CD14-positive monocyte (primary cell): ENCODE measurements around the gene KBTBD12. TPM values are rescaled to one million over a fixed set of nuclear protein-coding genes. Genes with fewer than 3 reads are reported as not detected.

Experiments used
- DNase-seq, 3 donors: peaks; one replicate each; pipeline ENCODE4 v3.0.0-alpha.2; 2011 to 2022
- H2AFZ ChIP-seq: 2 replicates; pipeline ENCODE4 v1.6.0; 2012; ENCODE audit warnings: mild to moderate bottlenecking, low read depth, low read length, inconsistent platforms; ENCODE audit not compliant: insufficient read depth, poor library complexity, severe bottlenecking
- H3K27ac ChIP-seq, 2 donors: 1 replicate in 1 of 2; 2 replicates in 1 of 2; pipeline ENCODE4 v1.5.1; 2012 to 2013; ENCODE audit warnings: low read length in 2 of 2, control low read depth in 1 of 2, inconsistent platforms in 1 of 2, low read depth in 1 of 2, mild to moderate bottlenecking in 1 of 2
- H3K27me3 ChIP-seq, 2 donors: one replicate each; pipeline versions ENCODE4 v1.6.0 to v1.6.1; 2011 to 2013; ENCODE audit warnings: low read length in 2 of 2; ENCODE audit not compliant: control insufficient read depth in 2 of 2, insufficient read depth in 2 of 2
- H3K36me3 ChIP-seq, 2 donors: replicated peaks in 1 of 2; 1 replicate in 1 of 2; 2 replicates in 1 of 2; pipeline versions ENCODE4 v1.5.1 to v1.6.1; 2012 to 2013; ENCODE audit warnings: low read length in 2 of 2, control low read depth in 1 of 2, inconsistent platforms in 1 of 2, mild to moderate bottlenecking in 1 of 2; ENCODE audit not compliant: insufficient read depth in 2 of 2, control insufficient read depth in 1 of 2
- H3K4me1 ChIP-seq, 2 donors: 1 replicate in 1 of 2; 2 replicates in 1 of 2; pipeline versions ENCODE4 v1.5.1 to v1.6.1; 2012 to 2013; ENCODE audit warnings: low read length in 2 of 2, control low read depth in 1 of 2, inconsistent platforms in 1 of 2, mild to moderate bottlenecking in 1 of 2, moderate library complexity in 1 of 2; ENCODE audit not compliant: insufficient read depth in 2 of 2, control insufficient read depth in 1 of 2
- H3K4me2 ChIP-seq: replicated peaks from 2 replicates; pipeline ENCODE3; 2012; ENCODE audit warnings: low read length, moderate library complexity, mild to moderate bottlenecking; ENCODE audit not compliant: poor library complexity, severe bottlenecking; ENCODE audit errors: extremely low read depth
- H3K4me3 ChIP-seq, 3 experiments: fragments of 200-600 bp in 1 of 3; sonication (generic) in 1 of 3; replicated peaks in 1 of 3; 1 replicate in 2 of 3; 2 replicates in 1 of 3; pipeline ENCODE4 v1.5.1; 2011 to 2013; ENCODE audit warnings: low read length in 3 of 3, mild to moderate bottlenecking in 3 of 3, control low read depth in 2 of 3, low read depth in 2 of 3, inconsistent platforms in 1 of 3, moderate library complexity in 1 of 3
- H3K79me2 ChIP-seq: 2 replicates; pipeline ENCODE4 v1.6.0; 2012; ENCODE audit warnings: mild to moderate bottlenecking, control low read depth, inconsistent platforms, low read length, moderate library complexity; ENCODE audit not compliant: insufficient read depth
- H3K9ac ChIP-seq: 2 replicates; pipeline ENCODE4 v1.6.0; 2017; ENCODE audit warnings: low read length, mild to moderate bottlenecking; ENCODE audit not compliant: insufficient read depth, poor library complexity, severe bottlenecking
- H3K9me3 ChIP-seq, 2 donors: replicated peaks in 1 of 2; 1 replicate in 1 of 2; 2 replicates in 1 of 2; pipeline versions ENCODE4 v1.5.1 to v1.6.1; 2012 to 2013; ENCODE audit warnings: low read length in 2 of 2, control low read depth in 1 of 2; ENCODE audit not compliant: control insufficient read depth in 1 of 2, insufficient read depth in 1 of 2
- H4K20me1 ChIP-seq: 2 replicates; pipeline ENCODE4 v1.6.0; 2012; ENCODE audit warnings: mild to moderate bottlenecking, low read length, control low read depth, moderate library complexity; ENCODE audit not compliant: insufficient read depth
- H3K27ac Mint-ChIP-seq, 7 donors: one replicate each; pipeline ENCODE4 v1.8.0; 2020; ENCODE audit warnings: mild to moderate bottlenecking in 7 of 7, mixed read lengths in 7 of 7, moderate library complexity in 6 of 7, inconsistent platforms in 2 of 7
- H3K27me3 Mint-ChIP-seq, 3 donors: one replicate each; pipeline ENCODE4 v1.8.0; 2021 to 2022; ENCODE audit warnings: low read depth in 3 of 3, mild to moderate bottlenecking in 3 of 3, mixed read lengths in 3 of 3, moderate library complexity in 3 of 3, inconsistent platforms in 1 of 3
- H3K36me3 Mint-ChIP-seq, 2 donors: one replicate each; pipeline ENCODE4 v1.8.0; 2020; ENCODE audit warnings: mixed read lengths in 2 of 2, inconsistent platforms in 1 of 2, mild to moderate bottlenecking in 1 of 2
- H3K4me1 Mint-ChIP-seq: one replicate; pipeline ENCODE4 v1.8.0; 2020; ENCODE audit warnings: mild to moderate bottlenecking, mixed read lengths
- H3K4me3 Mint-ChIP-seq, 2 donors: one replicate each; pipeline ENCODE4 v1.8.0; 2020; ENCODE audit warnings: mild to moderate bottlenecking in 2 of 2, mixed read lengths in 2 of 2, moderate library complexity in 1 of 2
- H3K9me3 Mint-ChIP-seq, 7 donors: one replicate each; pipeline ENCODE4 v1.8.0; 2020 to 2022; ENCODE audit warnings: mixed read lengths in 7 of 7, mild to moderate bottlenecking in 6 of 7, moderate library complexity in 6 of 7, inconsistent platforms in 2 of 7
- WGBS: methylation state at CpG from one replicate; pipeline ENCODE4 v1.1.5; 2013; ENCODE audit warnings: missing lambda C conversion rate; ENCODE audit not compliant: insufficient coverage; 5-methylcytosine and 5-hydroxymethylcytosine counted together
- intact Hi-C, 2 donors: fragments of 100-400 bp; cut with micrococcal nuclease; formaldehyde crosslinking; loops; one replicate each; pipeline versions ENCODE4 v1.15.0 to v1.15.1; 2023
- polyA plus RNA-seq, 3 donors: library from polyadenylated mRNA; depleted of rRNA in 1 of 3; unstranded in 2 of 3; stranded (reverse) in 1 of 3; fragments of 300-500 nt in 2 of 3; fragments of >200 nt in 1 of 3; fragmentation: Illumina TruSeq in 2 of 3; gene quantifications; 1 replicate in 2 of 3; 2 replicates in 1 of 3; pipeline ENCODE4 v1.2.3, GENCODE V29; 2012 to 2021
- TF ChIP-seq, protein P1 (sequence below): fragments of 200-600 bp; IDR thresholded peaks from one replicate; pipeline ENCODE4 v1.8.0; 2022; ENCODE audit warnings: antibody characterized with exemption, mild to moderate bottlenecking

KBTBD12 gene
- polyA plus RNA-seq, 3 donors = not detected

GRCh38 chr3:127994011-127994410, 79.0 kb downstream of the KBTBD12 start:
- Histone ChIP-seq H3K79me2 (no peaks in the 10 kb centered on the region), H3K9ac (no peak overlapping the region), H3K4me3 (no peak overlapping the region), H4K20me1 (no peaks in the 10 kb centered on the region), H2AFZ (no peak overlapping the region), H3K27me3 (no peaks in the 10 kb centered on the region), H3K36me3 (no peaks in the 10 kb centered on the region), H3K9me3 (no peaks in the 10 kb centered on the region), H3K4me1 (no peaks in the 10 kb centered on the region), H3K27ac (no peak overlapping the region), H3K4me2 (no peak overlapping the region)
- H3K4me3 Mint-ChIP-seq = no peak overlapping the region
- intact Hi-C loops = no loop called here
- DNase-seq = no peak
- H3K4me1 Mint-ChIP-seq = no peaks in the 10 kb centered on the region
- TF ChIP-seq, protein P1, sequence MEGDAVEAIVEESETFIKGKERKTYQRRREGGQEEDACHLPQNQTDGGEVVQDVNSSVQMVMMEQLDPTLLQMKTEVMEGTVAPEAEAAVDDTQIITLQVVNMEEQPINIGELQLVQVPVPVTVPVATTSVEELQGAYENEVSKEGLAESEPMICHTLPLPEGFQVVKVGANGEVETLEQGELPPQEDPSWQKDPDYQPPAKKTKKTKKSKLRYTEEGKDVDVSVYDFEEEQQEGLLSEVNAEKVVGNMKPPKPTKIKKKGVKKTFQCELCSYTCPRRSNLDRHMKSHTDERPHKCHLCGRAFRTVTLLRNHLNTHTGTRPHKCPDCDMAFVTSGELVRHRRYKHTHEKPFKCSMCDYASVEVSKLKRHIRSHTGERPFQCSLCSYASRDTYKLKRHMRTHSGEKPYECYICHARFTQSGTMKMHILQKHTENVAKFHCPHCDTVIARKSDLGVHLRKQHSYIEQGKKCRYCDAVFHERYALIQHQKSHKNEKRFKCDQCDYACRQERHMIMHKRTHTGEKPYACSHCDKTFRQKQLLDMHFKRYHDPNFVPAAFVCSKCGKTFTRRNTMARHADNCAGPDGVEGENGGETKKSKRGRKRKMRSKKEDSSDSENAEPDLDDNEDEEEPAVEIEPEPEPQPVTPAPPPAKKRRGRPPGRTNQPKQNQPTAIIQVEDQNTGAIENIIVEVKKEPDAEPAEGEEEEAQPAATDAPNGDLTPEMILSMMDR = no peak
- H3K27ac Mint-ChIP-seq = no peak overlapping the region
- no peaks in the 10 kb centered on the region for H3K36me3 Mint-ChIP-seq
- peaks cover 0 to 5% (median 0%) of the 10 kb centered on the region in 7 donors for H3K9me3 Mint-ChIP-seq
- H3K27me3 Mint-ChIP-seq = peaks cover 0 to 7% (median 5%) of the 10 kb centered on the region in 3 donors

- Histone ChIP-seq H3K4me1 (no peaks in the 10 kb centered on the region), H3K4me3 (no peak overlapping the region), H3K36me3 (no peaks in the 10 kb centered on the region), H3K9ac (no peak overlapping the region), H4K20me1 (no peaks in the 10 kb centered on the region), H3K27ac (no peak overlapping the region), H3K79me2 (no peaks in the 10 kb centered on the region), H2AFZ (no peak overlapping the region), H3K27me3 (no peaks in the 10 kb centered on the region), H3K4me2 (no peak overlapping the region), H3K9me3 (no peaks in the 10 kb centered on the region)
- TF ChIP-seq, protein P1 = no peak
- no peaks in the 10 kb centered on the region for H3K4me1 Mint-ChIP-seq
- intact Hi-C loops = no loop called here
- H3K36me3 Mint-ChIP-seq = no peaks in the 10 kb centered on the region
- H3K27ac Mint-ChIP-seq = no peak overlapping the region
- no peak for DNase-seq
- H3K9me3 Mint-ChIP-seq = peaks cover 0 to 4% (median 0%) of the 10 kb centered on the region in 7 donors
- no peak overlapping the region for H3K4me3 Mint-ChIP-seq
- peaks cover 2 to 8% (median 3%) of the 10 kb centered on the region in 3 donors for H3K27me3 Mint-ChIP-seq
- 100% methylated on average over 1 of the region's 7 CpGs for WGBS
Observed at GRCh38 chr3:127997016-127997415, 82.0 kb downstream of the KBTBD12 start.
